ENCODE measurements around the gene GMFB.

GRCh38 chr14:54438703-54439102 lies 50.1 kb downstream of the GMFB start:
- no peak for TF ChIP-seq CTCF (IDR thresholded peaks at IDR 0.05; ENCODE audit: extremely low read depth in 1 of 2, insufficient read depth in 1 of 2, low read depth in 1 of 2, low read length in 2 of 2)
- no peak for TF ChIP-seq POLR2AphosphoS5 (IDR thresholded peaks at IDR 0.05; ENCODE audit: insufficient read depth, low read depth, low read length)
- no peak for TF ChIP-seq EZH2 (IDR thresholded peaks at IDR 0.05; ENCODE audit: borderline replicate concordance, low read depth, low read length, severe bottlenecking)
